Parathyroid adenoma (tissue), 2 donors: ENCODE data around the gene FOXJ3.

ENCODE experiments used
- H2AFZ ChIP-seq: fragments of 300-600 bp; sonication (generic); one replicate; pipeline ENCODE4 v1.7.0; 2017; ENCODE audit warnings: antibody characterized with exemption, mild to moderate bottlenecking
- H3K27ac ChIP-seq: fragments of 300-600 bp; sonication (generic); one replicate; pipeline ENCODE4 v1.7.0; 2017
- H3K27me3 ChIP-seq: fragments of 300-600 bp; sonication (generic); one replicate; pipeline ENCODE4 v1.7.0; 2017; ENCODE audit warnings: low read length; ENCODE audit not compliant: control insufficient read depth, insufficient read depth
- H3K36me3 ChIP-seq: fragments of 300-600 bp; sonication (generic); one replicate; pipeline ENCODE4 v1.7.0; 2017; ENCODE audit warnings: low read length; ENCODE audit not compliant: control insufficient read depth, insufficient read depth
- H3K4me1 ChIP-seq: fragments of 300-600 bp; sonication (generic); one replicate; pipeline ENCODE4 v1.7.0; 2017; ENCODE audit warnings: control low read depth
- H3K4me2 ChIP-seq: fragments of 300-600 bp; sonication (generic); one replicate; pipeline ENCODE4 v1.7.0; 2017; ENCODE audit warnings: low read length
- H3K4me3 ChIP-seq: fragments of 300-600 bp; sonication (generic); one replicate; pipeline ENCODE4 v1.7.0; 2017; ENCODE audit warnings: low read depth, low read length
- H3K79me2 ChIP-seq: fragments of 300-600 bp; sonication (generic); one replicate; pipeline ENCODE4 v1.7.0; 2017; ENCODE audit warnings: control low read depth
- H3K9ac ChIP-seq: fragments of 300-600 bp; sonication (generic); one replicate; pipeline ENCODE4 v1.7.0; 2017; ENCODE audit warnings: mild to moderate bottlenecking
- H3K9me3 ChIP-seq: fragments of 300-600 bp; sonication (generic); one replicate; pipeline ENCODE4 v1.7.0; 2017; ENCODE audit warnings: low read length; ENCODE audit not compliant: control insufficient read depth
- TF ChIP-seq, protein P1 (sequence below): fragments of 300-600 bp; sonication (generic); IDR thresholded peaks from one replicate; pipeline ENCODE4 v1.7.0; 2017; ENCODE audit warnings: antibody characterized with exemption, mild to moderate bottlenecking
- donor health status: primary hyperparathyroidism.

The FOXJ3 gene

DNA sequence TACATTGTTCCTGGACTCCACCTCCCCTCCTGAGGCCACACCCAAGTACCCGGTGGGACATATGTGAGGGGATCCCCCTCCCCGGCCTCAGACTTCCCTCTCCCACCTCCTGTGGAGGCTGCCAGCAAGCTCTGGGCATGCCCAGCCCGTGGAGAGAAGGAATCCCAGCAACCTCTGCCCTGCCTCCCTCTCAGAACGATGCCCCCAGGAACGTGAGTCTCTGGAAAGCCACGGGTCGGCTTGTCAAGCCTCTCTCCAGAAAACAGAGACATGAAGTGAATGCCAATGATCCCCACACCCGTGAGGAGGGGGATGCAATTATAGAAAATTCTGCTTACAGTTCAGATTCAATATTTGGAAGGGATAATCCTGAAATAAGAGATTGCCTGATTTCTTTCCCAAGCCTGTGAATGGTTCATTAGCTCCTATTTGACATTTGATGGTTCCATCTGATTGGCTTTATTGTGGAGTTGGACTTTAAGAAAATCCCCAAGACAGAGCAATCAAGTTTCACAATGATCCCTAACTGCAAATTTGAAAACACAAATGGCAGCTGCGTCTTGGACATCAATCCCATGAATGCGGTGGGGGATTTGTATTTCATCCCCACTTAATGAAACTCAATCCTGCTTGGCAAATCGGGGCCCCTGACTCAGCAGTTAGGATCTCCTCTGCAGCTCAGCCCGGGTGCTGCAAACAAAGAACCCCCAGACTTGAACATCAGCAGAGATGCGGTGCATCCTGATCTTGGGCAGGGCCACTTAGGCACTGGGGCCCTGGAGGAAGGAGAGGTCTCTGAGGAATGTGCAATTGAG lies 190.9 kb downstream of the FOXJ3 start:
- Histone ChIP-seq H3K27ac (no peak overlapping the region), H3K27me3 (no peaks in the 10 kb centered on the region), H3K9ac (no peak overlapping the region), H3K4me3 (no peak overlapping the region), H3K4me2 (no peak overlapping the region), H3K79me2 (no peaks in the 10 kb centered on the region), H3K36me3 (no peaks in the 10 kb centered on the region), H2AFZ (no peak overlapping the region), H3K9me3 (no peaks in the 10 kb centered on the region), H3K4me1 (no peaks in the 10 kb centered on the region)
- TF ChIP-seq, protein P1, sequence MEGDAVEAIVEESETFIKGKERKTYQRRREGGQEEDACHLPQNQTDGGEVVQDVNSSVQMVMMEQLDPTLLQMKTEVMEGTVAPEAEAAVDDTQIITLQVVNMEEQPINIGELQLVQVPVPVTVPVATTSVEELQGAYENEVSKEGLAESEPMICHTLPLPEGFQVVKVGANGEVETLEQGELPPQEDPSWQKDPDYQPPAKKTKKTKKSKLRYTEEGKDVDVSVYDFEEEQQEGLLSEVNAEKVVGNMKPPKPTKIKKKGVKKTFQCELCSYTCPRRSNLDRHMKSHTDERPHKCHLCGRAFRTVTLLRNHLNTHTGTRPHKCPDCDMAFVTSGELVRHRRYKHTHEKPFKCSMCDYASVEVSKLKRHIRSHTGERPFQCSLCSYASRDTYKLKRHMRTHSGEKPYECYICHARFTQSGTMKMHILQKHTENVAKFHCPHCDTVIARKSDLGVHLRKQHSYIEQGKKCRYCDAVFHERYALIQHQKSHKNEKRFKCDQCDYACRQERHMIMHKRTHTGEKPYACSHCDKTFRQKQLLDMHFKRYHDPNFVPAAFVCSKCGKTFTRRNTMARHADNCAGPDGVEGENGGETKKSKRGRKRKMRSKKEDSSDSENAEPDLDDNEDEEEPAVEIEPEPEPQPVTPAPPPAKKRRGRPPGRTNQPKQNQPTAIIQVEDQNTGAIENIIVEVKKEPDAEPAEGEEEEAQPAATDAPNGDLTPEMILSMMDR, result no peak

DNA sequence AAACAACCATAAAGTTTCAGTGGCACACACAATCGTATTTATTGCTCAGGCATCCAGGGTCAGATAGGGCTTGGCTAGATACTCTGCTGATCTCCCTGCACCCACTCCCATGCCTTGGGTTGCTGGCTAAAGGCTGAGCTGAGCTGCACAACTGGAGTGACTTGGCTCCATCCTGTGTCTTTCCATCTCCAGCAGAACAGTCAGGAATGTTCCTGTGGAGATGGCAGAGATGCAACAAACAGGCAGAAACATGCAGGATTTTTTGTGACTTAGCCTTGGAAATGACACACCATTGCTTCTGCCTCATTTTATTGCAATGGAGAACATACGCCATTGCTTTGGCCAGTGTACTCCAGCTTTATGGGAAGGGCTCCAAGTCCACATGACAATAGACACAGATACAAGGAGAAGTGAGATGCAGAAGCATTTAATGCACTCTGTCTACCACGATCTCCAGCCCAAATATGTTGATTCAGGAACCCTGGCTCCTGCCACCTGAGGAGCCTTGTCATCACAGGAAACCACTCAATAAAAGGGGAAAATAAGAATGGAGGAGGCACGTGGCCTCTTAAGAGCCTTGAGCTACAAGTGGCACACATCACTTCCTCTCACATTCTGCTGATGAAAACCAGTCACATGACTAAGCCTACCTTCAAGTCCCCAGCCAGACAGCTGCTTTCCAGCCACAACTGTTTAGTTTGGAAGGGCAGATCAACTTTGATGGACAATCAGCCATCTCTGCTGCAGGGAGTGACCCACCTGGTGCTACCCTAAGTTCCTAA lies 191.9 kb downstream of the FOXJ3 start:
- Histone ChIP-seq H3K36me3 (no peaks in the 10 kb centered on the region), H3K4me3 (no peak overlapping the region), H3K4me1 (no peaks in the 10 kb centered on the region), H3K4me2 (no peak overlapping the region), H3K27ac (no peak overlapping the region), H3K9ac (no peak overlapping the region), H3K9me3 (no peaks in the 10 kb centered on the region), H2AFZ (no peak overlapping the region), H3K79me2 (no peaks in the 10 kb centered on the region), H3K27me3 (no peaks in the 10 kb centered on the region)
- TF ChIP-seq, protein P1, result no peak

DNA sequence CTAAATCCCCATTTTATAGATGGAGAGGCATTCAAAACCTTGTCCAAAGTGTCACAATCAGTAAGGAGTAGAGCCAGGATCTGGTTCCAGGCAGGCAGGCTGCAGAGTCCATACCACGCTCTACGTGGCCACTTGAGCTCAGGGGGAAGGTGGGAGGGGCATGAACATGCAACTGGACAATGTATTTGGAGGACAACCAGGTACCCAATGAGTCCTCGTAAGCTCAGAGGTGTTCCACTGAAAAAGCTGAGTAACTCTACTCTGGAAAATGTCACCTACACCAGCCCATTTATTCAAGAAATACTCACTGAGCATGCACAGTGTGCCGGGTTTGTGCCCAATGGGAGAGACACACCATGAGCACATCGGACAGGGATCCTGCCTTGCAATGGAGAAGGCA lies 193.1 kb downstream of the FOXJ3 start:
- no peak overlapping the region for H3K9ac ChIP-seq
- TF ChIP-seq, protein P1, result no peak
- H3K27ac ChIP-seq, result no peak overlapping the region
- H2AFZ ChIP-seq, result no peak overlapping the region
- H3K36me3 ChIP-seq, result no peaks in the 10 kb centered on the region
- no peaks in the 10 kb centered on the region for H3K79me2 ChIP-seq
- no peaks in the 10 kb centered on the region for H3K27me3 ChIP-seq
- H3K4me1 ChIP-seq, result no peaks in the 10 kb centered on the region
- H3K9me3 ChIP-seq, result no peaks in the 10 kb centered on the region
- no peak overlapping the region for H3K4me3 ChIP-seq
- no peak overlapping the region for H3K4me2 ChIP-seq

DNA sequence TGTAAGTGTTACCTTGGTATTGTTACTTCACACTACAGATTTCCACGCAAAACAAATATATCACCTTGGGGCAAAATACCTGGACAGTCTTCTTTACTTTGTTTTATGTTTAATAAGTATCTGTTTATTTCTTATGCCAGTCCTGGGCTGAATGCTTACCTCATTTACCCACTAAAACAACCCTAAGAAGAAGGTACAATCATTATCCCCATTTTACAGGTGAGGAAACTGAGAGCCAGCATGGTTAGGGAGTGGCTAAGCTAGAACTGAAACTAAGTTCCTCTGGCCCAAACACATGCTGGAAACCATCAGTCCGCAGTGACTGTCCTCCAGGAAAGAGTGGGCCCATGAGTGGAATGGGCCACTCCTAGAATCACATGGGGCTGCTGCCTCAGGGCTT lies 194.8 kb downstream of the FOXJ3 start:
- H2AFZ ChIP-seq, result no peak overlapping the region
- no peak overlapping the region for H3K27ac ChIP-seq
- no peaks in the 10 kb centered on the region for H3K36me3 ChIP-seq
- no peak overlapping the region for H3K4me2 ChIP-seq
- no peaks in the 10 kb centered on the region for H3K4me1 ChIP-seq
- no peak overlapping the region for H3K9ac ChIP-seq
- H3K27me3 ChIP-seq, result no peaks in the 10 kb centered on the region
- no peaks in the 10 kb centered on the region for H3K79me2 ChIP-seq
- no peaks in the 10 kb centered on the region for H3K9me3 ChIP-seq
- TF ChIP-seq, protein P1, result no peak
- H3K4me3 ChIP-seq, result no peak overlapping the region
